NCI-H2227 (cell line): Measurements from ENCODE around the gene ABCA13.

Source experiments
- DNase-seq: peaks from one replicate; lab custom pipeline; 2025; ENCODE audit not compliant: unreplicated experiment; lab: John Stamatoyannopoulos, UW

ABCA13 gene

DNA sequence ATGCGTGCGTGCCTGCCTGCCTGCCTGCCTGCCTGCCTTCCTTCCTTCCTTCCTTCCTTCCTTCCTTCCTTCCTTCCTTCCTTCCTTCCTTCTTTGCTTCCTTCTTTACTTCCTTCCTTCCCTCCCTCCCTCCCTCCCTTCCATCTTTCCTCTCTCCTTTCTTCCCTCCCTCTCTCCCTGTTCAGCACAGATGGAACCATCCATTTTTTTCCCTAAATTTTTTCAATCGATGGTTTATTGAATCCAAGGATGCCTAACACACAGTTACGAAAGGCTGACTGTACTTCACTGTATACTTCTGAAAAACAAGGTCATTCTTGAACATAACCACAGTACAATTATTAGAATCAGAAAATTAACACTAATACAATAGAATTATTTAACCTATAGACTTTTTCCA lies 53.8 kb downstream of the ABCA13 start:
- DNase-seq = no peak

DNA sequence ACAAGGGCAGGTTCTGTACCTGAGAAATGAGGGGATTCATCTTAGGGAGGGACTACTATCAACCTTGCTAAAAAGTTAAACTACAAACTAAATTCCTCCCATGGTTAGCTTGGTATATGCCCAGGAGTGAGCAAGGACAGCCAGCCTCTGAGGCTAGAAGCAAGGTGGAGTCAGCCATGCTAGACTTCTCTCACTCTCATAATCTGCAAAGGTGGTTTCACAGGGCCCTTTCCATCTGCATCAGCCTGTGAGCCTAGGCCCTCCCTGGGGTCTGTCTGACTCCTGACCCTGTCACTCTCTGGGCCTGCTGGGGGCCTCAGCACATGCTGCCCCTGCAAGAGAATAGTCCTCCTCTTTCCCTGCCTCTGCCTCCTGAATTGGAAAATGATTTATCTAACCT lies 66.1 kb downstream of the ABCA13 start:
- no peak for DNase-seq

GRCh38 chr7:48242846-48243245 lies 71.6 kb downstream of the ABCA13 start:
- DNase-seq = no peak

DNA sequence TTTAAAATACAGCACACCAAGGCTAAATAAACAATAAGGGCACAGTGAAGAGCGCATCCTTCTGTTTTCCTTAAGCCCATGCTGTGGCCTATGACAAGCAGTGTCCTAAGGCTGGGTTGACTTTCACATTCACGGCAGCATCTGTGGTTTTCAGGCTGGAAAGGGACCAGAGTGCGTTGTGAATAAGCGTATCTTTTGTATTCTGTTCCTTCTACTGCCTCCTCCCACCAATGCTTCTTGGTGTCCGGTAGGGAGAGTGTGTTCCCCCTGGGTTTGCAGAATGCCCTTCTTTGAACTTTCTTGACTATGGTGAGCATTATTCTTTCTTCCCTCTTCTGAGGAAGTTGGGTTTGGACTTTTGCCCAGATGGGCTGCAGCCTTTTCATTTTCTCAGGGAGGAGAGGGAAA lies 73.6 kb downstream of the ABCA13 start:
- DNase-seq = no peak

DNA sequence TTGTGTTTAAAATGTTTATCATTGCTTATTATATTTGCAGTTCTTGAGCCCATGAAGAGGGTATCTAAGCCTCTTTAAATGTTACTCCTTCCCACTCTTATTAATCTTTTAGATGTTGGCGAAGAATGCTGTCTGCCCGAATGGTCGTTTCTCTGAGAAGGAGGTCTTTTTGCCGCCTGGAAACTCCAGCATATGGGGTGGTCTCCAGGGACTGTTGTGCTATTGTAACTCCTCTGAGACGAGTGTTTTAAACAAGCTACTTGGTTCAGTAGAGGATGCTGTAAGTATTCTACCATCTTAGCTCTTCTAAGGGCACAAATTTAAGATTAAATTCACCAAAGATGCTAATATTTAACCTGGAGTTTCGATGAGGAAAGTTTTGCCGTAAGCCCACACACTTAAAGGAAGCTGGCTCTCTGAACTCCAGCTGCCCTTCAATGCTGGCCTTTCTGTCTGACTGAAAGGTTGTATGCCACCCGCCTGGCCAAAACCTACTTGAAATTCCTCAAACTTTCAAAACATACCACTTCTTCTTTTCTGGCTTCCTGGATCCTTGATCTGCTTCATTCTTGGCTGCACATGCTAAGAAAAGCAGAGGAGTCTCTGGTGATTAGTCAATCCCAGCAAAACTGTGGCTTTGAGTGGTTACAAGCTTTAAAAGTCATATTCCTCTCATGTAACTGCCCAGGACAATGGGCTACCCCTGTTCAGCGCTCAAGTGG lies 74.7 kb downstream of the ABCA13 start:
- no peak for DNase-seq

DNA sequence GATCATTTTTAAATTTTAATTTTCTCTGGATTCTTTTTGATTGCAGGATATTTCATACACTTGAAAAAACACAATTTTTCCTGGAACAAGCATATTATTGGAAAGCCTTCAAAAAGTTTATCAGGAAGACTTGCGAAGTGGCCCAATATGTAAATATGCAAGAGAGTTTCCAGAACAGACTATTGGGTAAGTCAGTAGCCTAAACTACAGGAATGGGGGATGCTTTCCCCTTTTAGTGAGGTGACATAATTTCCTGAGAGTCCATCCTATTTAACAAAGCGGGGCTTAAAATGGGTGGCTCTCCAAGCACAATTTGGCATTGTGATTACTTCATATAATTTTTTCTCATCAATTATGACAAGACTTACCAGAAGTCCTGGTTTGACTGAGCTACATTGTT lies 77.9 kb downstream of the ABCA13 start:
- DNase-seq = no peak

- no peak for DNase-seq
Observed at GRCh38 chr7:48250441-48250951, 79.2 kb downstream of the ABCA13 start.

- DNase-seq = no peak
Observed at GRCh38 chr7:48251766-48252165, 80.5 kb downstream of the ABCA13 start.

DNA sequence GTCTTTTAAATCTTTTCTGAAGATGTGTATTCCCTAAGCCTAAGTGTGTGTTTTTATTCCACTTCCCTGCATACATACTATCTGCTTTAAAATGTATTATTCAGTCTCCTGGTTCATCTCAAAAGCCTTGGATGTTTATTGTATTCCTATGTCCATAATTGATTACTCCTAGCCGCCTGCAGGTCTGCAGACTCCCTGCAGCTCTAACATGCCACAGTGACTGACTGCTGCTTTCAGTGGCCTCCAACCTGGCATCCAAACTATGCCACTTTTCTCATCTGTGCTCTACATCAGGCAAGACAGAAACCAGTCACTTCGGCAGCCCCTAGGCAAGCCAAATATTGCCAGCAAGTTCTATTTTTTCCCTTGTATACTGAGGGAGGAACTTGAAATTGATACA lies 81.7 kb downstream of the ABCA13 start:
- no peak for DNase-seq

DNA sequence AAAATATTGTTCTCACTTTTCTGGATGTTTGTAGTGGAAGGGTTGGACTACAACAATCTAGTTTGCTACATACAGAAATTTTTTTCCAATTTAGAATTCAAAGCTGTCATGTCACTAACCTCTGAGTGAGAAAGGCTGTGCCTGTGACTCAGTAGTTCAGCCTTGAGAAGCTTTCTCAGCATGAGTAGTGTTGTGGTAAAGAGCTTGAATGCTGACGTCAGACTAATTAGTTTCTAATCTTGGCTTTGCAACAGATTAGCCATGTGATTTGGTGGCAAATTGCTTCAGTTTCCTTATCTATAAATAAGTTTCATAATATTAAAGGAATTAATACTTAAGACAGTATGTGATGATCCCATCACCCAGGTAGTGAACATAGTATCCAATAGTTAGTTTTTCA lies 83.8 kb downstream of the ABCA13 start:
- DNase-seq = no peak

DNA sequence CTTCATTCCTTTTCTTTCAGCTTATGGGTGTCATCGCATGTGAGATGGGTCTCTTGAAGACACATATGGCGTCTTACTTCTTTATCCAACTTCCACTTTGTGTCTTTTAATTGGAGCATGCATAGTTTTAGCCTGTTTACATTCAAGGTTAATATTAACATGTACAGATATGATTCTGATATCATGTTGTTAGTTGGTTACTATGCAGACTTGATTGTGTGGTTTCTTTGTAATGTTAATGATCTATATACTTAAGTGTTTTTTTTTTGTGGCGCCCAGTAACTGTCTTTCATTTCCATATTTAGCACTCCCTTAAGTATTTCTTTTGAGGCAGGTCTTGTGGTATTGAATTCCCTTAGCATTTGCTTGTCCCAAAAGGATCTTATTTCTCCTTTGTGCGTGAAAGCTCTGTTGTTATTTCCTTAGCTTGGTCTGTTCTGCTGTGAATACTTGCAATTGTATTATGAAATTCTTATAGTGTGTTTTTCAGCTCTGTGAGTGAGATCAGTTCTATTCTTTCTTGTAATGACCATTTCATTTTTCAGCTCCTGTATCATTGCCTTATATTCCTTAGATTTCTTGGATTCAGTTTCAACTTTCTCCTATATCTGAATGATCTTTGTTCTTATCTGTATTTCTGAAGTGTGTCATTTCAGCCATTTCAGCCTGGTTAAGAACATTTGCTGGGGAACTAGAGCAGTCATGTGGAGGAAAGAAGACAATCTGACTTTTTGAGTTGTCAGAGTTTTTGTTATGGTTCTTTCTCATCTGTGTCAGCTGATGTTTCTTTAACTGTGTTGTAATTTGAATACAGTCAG lies 88.4 kb downstream of the ABCA13 start:
- DNase-seq = no peak

DNA sequence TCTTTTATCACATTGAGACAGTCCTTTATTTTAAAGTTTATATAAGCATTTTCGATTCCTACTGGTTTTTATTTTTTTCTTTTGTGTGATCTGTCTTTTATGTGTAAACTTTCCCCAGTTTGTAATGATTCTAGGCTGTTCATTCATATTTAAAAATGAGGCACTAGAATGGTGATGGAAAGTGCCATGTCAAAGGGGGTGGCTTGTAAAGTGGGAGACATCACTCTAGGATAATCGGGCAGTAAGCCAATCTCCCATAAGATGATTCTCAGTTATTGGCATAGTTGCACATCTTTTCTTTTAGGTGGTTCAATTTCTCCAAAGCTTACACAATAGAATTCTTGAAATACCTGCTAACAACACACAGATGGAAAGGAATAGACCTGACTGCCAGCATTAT lies 90.4 kb downstream of the ABCA13 start:
- DNase-seq = no peak

GRCh38 chr7:48262606-48263310 lies 91.5 kb downstream of the ABCA13 start:
- no peak for DNase-seq

DNA sequence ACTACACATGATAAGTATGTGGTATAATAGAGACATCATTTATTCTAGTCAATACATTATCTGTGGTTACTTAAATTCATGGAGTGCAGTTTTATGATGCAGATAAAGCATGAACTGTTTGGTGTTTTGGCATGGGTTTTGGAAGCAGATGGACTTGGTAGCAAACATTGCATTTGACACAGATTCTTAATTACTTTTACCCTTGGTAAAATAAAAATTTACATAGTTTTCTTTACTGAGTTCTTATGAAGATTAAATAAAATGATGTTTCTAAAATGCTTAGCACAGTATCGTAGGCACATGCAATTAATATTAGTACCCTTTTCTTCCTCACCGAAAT lies 92.0 kb downstream of the ABCA13 start:
- no peak for DNase-seq

GRCh38 chr7:48269066-48269465 lies 97.8 kb downstream of the ABCA13 start:
- no peak for DNase-seq

GRCh38 chr7:48274662-48275061 lies 103.4 kb downstream of the ABCA13 start:
- DNase-seq = no peak

DNA sequence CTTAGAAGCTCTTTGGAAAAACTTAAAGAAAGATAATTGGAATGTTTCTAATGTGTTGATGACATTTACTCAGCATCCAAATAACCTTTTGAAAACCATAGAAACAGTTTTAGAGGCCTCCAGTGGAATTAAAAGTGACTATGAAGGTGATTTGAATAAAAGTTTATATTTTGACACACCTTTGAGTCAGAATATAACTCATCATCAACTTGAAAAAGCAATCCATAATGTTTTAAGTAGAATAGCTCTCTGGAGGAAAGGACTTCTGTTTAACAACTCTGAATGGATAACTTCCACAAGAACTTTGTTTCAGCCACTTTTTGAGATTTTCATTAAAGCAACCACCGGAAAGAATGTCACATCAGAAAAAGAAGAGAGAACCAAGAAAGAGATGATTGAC lies 108.2 kb downstream of the ABCA13 start:
- no peak for DNase-seq

DNA sequence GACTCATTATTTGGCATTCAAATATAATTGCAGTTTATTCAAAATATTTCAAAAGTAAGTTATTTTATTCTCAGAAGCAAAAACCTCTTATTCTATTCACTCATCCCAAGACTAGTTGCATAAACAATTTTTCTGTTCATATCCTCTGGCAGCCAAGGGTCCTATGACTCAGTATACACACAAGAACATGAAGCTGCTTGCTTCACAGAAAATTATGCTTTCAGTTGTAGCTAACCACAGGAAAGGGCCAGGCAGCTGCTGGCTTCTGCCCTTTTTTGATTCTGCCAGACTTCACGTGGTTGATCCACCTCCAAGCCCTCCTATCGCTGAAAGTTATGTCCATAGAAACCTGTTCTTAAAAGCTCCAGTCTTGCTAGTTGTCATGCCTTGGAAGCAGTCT lies 108.8 kb downstream of the ABCA13 start:
- DNase-seq = no peak

- no peak for DNase-seq
Observed at GRCh38 chr7:48285373-48285772, 114.1 kb downstream of the ABCA13 start.

DNA sequence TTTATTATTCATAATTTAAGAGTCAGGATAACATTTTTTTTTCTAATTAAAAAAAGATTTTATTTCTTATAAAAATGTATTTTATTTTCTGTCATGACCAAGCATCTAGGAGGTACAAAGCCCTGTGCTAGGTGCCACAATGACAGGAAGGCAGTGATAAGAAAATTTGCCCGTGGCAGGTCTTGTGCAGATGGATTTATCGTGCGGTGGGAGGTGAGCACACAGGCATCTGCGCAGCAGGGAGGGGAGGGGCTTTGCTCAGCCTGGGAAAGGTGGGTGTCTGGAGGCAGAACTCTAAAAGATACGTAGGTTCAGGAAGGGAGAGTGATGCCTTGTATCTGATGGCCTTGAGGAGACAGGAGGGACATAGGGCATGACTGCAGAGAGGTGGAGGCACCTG lies 115.6 kb downstream of the ABCA13 start:
- DNase-seq = no peak

- DNase-seq = no peak
Observed at GRCh38 chr7:48289656-48290055, 118.4 kb downstream of the ABCA13 start.

DNA sequence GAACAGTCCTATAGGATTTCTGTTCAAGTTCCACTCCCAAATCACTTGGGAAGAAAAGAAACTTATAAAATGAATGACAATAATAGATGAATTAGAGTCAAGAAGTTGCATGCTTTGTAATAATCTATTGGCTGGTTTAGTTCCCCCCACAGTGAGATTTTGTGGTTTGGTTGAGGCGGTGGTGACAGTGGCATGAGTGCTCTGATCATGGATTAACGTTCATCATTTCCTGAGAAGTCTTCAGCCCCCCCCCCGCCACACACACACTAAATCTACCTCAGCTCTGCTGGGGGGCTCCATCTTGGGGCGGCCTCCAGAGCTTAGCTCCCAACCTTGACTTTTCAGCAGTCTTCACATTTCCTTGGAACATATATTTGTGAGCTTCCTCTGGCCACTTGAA lies 121.7 kb downstream of the ABCA13 start:
- no peak for DNase-seq
